Activated CD4-positive, alpha-beta T cell treated with anti-CD3 and anti-CD28 coated beads, Interleukin-2, amount 50 U/mL, for 48 hours (primary cell): ENCODE data around the gene CD3G.
"Not testable (repeated sequence)": the region's sequence is repeated elsewhere in the genome, so short reads cannot be mapped to it uniquely, and the experiment has no call there.

ENCODE experiments used
- DNase-seq, 2 experiments: peaks; one replicate each; pipeline ENCODE4 v3.0.0-alpha.2; 2020

The CD3G gene

DNA sequence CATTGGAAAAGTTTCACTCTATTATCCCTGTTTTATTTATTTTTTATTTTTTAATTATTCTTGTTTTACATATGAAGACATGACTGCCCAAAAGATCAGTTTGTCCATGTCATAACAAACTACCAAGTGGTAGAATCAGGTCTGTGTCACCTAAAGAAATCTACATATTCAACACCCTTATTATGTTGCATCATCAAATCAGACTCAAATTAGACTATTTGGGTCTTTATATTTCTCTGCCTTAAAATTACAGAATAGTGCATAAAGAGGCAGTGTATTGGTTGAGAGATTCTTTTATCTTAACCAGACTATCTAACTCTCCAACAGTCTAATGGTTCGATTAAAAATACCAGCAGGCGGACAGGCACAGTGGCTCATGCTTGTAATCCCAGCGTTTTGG is 38.8 kb downstream of the CD3G start:
- no peak for DNase-seq

DNA sequence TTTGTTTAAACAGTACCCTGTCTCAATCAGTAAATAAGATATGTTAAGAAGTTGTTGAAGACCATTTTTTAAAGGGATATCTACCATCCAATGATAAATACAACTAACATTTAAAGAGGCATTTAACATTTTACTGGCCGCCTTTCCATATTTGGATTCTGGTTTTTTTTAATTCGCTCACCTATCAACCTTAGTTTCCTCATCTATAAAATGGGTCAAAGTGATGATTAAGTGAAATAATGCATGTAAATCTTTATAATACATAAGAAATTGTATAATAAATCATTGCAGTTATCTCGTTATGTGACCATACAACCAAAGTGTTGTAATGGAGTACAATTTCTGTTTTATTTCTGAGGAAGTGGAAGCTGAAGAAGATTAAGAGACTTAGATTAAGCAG is 39.5 kb downstream of the CD3G start:
- DNase-seq, result no peak

DNA sequence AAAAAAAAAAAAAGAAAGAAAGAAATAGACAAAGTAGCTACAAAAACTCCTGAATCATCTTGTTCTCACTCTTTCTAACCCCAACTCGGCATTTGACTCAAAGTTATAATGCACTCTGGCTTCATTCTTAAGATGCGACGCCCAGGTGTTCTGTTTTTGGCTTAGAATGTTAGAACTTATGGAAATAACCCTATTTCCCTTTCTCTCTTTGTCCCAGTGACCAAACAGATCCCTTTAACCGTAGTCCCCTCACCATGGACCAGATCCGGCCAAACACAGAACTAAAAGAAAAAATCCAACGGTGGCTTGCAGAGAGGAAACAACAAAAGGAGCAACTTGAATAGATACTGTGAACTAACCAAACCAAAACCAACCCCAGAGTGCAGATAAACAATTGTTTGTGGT is 52.0 kb downstream of the CD3G start:
- no peak for DNase-seq

DNA sequence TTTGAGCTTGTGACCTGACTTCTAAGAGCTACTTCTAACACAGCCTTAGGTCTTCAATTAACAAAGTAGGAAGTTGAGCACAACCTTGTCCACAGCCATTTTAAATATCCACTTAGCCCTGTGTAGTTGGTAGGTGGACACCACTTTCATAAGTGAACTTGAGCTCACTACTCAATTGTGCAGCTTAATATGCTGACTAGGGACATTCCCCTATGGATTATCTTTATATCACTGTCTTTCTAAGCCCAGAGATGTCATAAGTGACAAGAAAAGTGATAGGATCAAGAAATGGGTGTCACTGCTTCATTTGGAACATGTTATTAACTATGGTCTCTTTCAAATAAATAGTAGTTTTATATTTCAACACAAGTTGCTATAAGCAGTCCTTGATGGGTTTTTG is 53.3 kb downstream of the CD3G start:
- DNase-seq, result no peak

DNA sequence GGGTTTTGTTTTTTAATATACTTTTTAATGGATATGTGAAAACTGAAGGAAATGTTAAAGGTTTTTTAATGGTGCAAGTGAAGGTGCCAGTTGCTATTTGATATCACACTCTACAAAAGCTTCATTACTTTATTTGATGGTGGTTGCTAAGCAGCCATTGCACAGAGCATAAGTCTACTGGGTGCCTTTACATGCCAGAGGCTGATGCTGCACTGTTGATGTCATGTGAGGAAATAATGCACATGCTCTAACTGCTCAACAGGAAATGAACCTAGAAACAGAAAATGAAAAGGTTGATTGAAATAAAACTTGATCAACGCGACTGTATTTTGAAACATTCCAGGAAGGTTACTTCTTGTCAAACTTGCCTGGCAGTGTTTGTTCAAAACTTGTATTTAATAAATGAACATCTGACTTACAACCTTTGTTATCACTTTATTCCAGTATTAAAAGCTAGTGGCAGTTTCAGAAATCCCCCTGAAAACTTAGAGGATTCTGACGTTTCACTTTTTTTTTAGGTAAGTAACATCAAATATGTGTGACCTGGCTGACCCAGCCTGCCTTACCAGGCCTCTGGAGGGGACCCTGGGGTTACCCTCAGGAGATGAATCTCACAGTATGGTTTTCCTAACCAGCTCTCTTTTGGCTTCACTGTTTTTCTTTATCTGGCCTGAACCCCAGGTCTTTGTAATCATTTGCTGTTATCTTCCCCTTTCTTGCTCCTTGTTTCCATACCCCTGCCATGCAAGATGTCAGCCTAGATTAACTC is 54.8 kb downstream of the CD3G start:
- DNase-seq, result peak in 1 of 2 experiments; percentile 23

DNA sequence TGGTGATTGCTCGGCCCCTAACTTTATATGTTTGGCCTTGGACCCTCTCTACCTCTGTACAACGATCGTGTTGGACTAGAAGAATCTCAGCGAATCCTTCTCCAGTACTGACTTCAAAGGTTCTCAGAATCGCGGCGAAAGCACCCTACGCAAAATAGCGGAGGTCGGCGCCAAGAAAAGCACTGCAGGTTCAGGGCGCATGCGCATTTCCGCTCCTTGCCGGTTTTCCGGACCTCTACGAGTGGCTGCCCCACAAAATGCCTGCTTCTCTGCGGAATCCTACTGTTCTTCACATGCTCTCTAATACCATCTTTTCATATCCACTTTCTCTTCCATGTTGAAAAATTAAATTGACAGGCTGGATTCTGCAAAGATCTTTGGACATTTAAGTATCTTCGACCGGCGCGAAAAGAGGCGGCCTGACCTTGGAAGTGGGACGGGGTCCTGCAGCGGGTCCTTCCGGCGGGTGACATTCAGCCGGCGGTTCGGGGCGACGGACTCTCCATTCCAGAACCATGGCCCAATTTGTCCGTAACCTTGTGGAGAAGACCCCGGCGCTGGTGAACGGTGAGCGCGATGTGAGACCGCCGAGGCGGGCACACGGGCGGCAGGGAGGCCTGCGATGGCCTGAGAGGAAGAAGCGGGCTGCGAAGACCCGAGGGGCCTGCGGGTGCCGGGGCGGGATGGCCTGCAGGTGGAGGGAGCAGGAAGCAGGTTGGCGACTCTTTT is 57.2 kb downstream of the CD3G start, which contains the start of gene ATP5MG:
ATP5MG (plus strand) TSS at position 456 of the 729 bp plus-strand sequence; CDS start at position 516, 60 bp downstream.
- DNase-seq, result peak; percentile 93 to 95

DNA sequence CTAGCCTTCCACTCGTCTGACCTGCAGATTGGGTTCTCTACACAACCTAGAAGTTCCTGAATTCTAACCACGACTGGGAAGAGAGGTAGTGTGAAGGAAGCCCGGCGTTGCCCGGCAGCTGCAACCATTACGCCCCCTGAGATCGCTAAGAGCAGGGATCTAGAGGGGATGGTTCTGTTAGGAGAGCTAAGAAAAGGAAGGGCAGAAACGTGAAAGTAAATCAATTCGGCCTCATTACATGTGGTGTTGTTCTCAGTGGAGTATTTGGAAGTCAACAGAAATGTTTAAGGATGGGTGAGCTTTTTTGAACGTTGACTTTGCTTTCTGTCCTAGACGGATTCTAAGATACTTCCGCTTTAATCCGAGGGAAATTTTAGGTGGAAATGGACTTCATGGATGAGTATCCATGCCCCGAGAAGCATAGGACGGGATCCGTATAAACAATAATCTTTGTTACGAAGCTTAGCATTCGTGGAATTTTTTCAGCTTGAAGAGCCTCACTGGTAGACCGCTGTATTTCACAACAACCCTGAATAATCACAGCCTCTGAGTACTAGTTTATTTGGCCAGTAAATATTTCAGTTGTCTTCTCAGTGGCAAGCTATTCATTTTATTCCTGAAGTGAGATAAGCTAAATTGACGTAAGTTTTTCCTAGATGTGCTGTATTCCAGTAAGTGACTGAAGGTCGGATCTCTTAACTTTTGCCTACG is 57.9 kb downstream of the CD3G start:
- no peak for DNase-seq

DNA sequence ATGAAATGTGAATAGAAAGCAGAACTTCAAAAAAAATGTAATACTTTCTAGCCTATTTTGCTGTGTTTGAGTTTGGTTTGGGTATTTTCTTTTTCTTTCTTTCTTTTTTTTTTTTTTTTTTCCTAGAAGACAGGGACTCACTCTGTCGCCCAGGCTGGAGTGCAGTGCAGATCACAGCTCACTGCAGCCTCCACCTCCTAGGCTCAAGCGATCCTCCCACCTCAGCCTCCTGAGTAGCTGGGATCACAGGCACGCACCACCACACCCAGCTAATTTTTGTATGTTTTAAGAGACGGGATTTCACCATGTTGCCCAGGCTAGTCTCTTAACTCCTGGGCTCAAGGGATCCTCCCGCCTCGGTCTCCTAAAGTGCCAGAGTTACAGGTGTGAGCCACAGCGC is 58.5 kb downstream of the CD3G start:
- not testable (repeated sequence) for DNase-seq
